DND-41 (cell line): ENCODE measurements around the gene OBSCN.

Source experiments
- ATAC-seq: fragments of 200-7000 bp; cut with Tn5 transposase; 3 replicates; pipeline ENCODE4 v1.9.1; 2021; ENCODE audit warnings: low read depth; ENCODE audit not compliant: insufficient read depth
- DNase-seq: peaks from one replicate; pipeline ENCODE4 v3.0.0-alpha.2; 2020
- H2AFZ ChIP-seq: 2 replicates; pipeline ENCODE4 v1.6.0; 2012; ENCODE audit warnings: low read depth, low read length
- H3K27ac ChIP-seq: 2 replicates; pipeline ENCODE4 v1.5.1; 2012; ENCODE audit warnings: low read length, inconsistent platforms
- H3K27me3 ChIP-seq: fragments of 200-600 bp; sonication (generic); 2 replicates; pipeline ENCODE4 v1.6.0; 2012; ENCODE audit warnings: low read length, mild to moderate bottlenecking, inconsistent platforms; ENCODE audit not compliant: insufficient read depth, poor library complexity
- H3K36me3 ChIP-seq: 2 replicates; pipeline ENCODE4 v1.5.1; 2012; ENCODE audit warnings: low read length, inconsistent platforms; ENCODE audit not compliant: insufficient read depth
- H3K4me1 ChIP-seq: 2 replicates; pipeline ENCODE4 v1.5.1; 2012; ENCODE audit warnings: mild to moderate bottlenecking, low read length; ENCODE audit not compliant: insufficient read depth
- H3K4me2 ChIP-seq: 2 replicates; pipeline ENCODE4 v1.6.0; 2012; ENCODE audit warnings: mild to moderate bottlenecking, moderate library complexity, low read length, inconsistent platforms; ENCODE audit not compliant: insufficient read depth
- H3K4me3 ChIP-seq, 2 experiments: fragments of 200-600 bp in 1 of 2; shearing (Covaris generic) in 1 of 2; 2 replicates each; pipeline ENCODE4 v1.5.1; 2012 to 2016; ENCODE audit warnings: inconsistent platforms in 2 of 2, low read length in 2 of 2, mild to moderate bottlenecking in 2 of 2, low read depth in 1 of 2, moderate library complexity in 1 of 2
- H3K79me2 ChIP-seq: 2 replicates; pipeline ENCODE4 v1.6.0; 2012; ENCODE audit warnings: low read length, inconsistent platforms; ENCODE audit not compliant: insufficient read depth
- H3K9ac ChIP-seq: 2 replicates; pipeline ENCODE4 v1.6.0; 2012; ENCODE audit warnings: low read depth, mild to moderate bottlenecking, inconsistent platforms, low read length, moderate library complexity
- H3K9me3 ChIP-seq: 2 replicates; pipeline ENCODE4 v1.5.1; 2012; ENCODE audit warnings: low read length, moderate library complexity, mild to moderate bottlenecking, inconsistent platforms; ENCODE audit not compliant: insufficient read depth, severe bottlenecking
- H4K20me1 ChIP-seq: 2 replicates; pipeline ENCODE4 v1.6.0; 2012; ENCODE audit warnings: low read length; ENCODE audit not compliant: insufficient read depth
- CTCF ChIP-seq: IDR thresholded peaks from 2 replicates; pipeline ENCODE4 v1.5.1; 2012; ENCODE audit warnings: borderline replicate concordance, low read length, moderate library complexity, mild to moderate bottlenecking; ENCODE audit not compliant: poor library complexity, severe bottlenecking; ENCODE audit errors: extremely low read depth
- EZH2 ChIP-seq: IDR thresholded peaks from 3 replicates; pipeline ENCODE4 v1.6.1; 2012; ENCODE audit warnings: borderline replicate concordance, low read depth, mild to moderate bottlenecking, moderate library complexity, low read length, inconsistent platforms; ENCODE audit not compliant: severe bottlenecking

The OBSCN gene

GRCh38 chr1:228278432-228278941 lies 70.6 kb downstream of the OBSCN start:
- Histone ChIP-seq H3K9ac (no peak overlapping the region), H3K27ac (no peak overlapping the region), H3K4me1 (no peaks in the 10 kb centered on the region), H3K79me2 (no peaks in the 10 kb centered on the region), H3K4me2 (no peak overlapping the region), H4K20me1 (0 out of 2 replicates have a peak, but pooled peaks cover 3% of the 10 kb centered on the region), H3K27me3 (no peaks in the 10 kb centered on the region), H3K4me3 (no peak overlapping the region), H3K9me3 (no peaks in the 10 kb centered on the region), H2AFZ (no peak overlapping the region), H3K36me3 (peaks cover 78% of the 10 kb centered on the region)
- no peak for TF ChIP-seq CTCF
- no peak for TF ChIP-seq EZH2
- DNase-seq (no peak), ATAC-seq (no peak)

- TF ChIP-seq CTCF, result no peak
- TF ChIP-seq EZH2, result no peak
These were observed 71.3 kb downstream of the OBSCN start for GRCh38 chr1:228279011-228279721.

GRCh38 chr1:228279722-228280105 lies 71.9 kb downstream of the OBSCN start:
- DNase-seq, result no peak
- H3K36me3 ChIP-seq, result peaks cover 71% of the 10 kb centered on the region

More at GRCh38 chr1:228279011-228279721, 71.3 kb downstream of the OBSCN start:
- H2AFZ ChIP-seq, result no peak overlapping the region
- H3K27ac ChIP-seq, result no peak overlapping the region
- DNase-seq (no peak), ATAC-seq (no peak)
- no peaks in the 10 kb centered on the region for H3K79me2 ChIP-seq
- no peaks in the 10 kb centered on the region for H3K27me3 ChIP-seq
- H3K9me3 ChIP-seq, result no peaks in the 10 kb centered on the region
- 0 out of 2 replicates have a peak, but pooled peaks cover 3% of the 10 kb centered on the region for H4K20me1 ChIP-seq
- H3K9ac ChIP-seq, result no peak overlapping the region
- no peak overlapping the region for H3K4me3 ChIP-seq
- no peak overlapping the region for H3K4me2 ChIP-seq
- no peaks in the 10 kb centered on the region for H3K4me1 ChIP-seq
- peaks cover 76% of the 10 kb centered on the region for H3K36me3 ChIP-seq

GRCh38 chr1:228280106-228280901 lies 72.5 kb downstream of the OBSCN start:
- no peak overlapping the region for H2AFZ ChIP-seq
- peaks cover 70% of the 10 kb centered on the region for H3K36me3 ChIP-seq
- no peak overlapping the region for H3K4me3 ChIP-seq
- no peak overlapping the region for H3K27ac ChIP-seq
- no peak overlapping the region for H3K4me2 ChIP-seq
- no peaks in the 10 kb centered on the region for H3K79me2 ChIP-seq
- no peak overlapping the region for H3K9ac ChIP-seq
- no peaks in the 10 kb centered on the region for H3K9me3 ChIP-seq
- 0 out of 2 replicates have a peak, but pooled peaks cover 3% of the 10 kb centered on the region for H4K20me1 ChIP-seq
- TF ChIP-seq EZH2 (no peak), CTCF (no peak)
- no peaks in the 10 kb centered on the region for H3K27me3 ChIP-seq
- no peak for ATAC-seq
- DNase-seq, result no peak
- no peaks in the 10 kb centered on the region for H3K4me1 ChIP-seq

More at GRCh38 chr1:228279722-228280105, 71.9 kb downstream of the OBSCN start:
- H3K27me3 ChIP-seq, result no peaks in the 10 kb centered on the region
- no peaks in the 10 kb centered on the region for H3K79me2 ChIP-seq
- H3K9ac ChIP-seq, result no peak overlapping the region
- no peak overlapping the region for H3K4me2 ChIP-seq
- H2AFZ ChIP-seq, result no peak overlapping the region
- H3K9me3 ChIP-seq, result no peaks in the 10 kb centered on the region
- no peak overlapping the region for H3K4me3 ChIP-seq
- H3K4me1 ChIP-seq, result no peaks in the 10 kb centered on the region
- no peak for ATAC-seq
- 0 out of 2 replicates have a peak, but pooled peaks cover 3% of the 10 kb centered on the region for H4K20me1 ChIP-seq
- no peak overlapping the region for H3K27ac ChIP-seq
- TF ChIP-seq EZH2, result no peak
